OCI-LY7 (cell line): ENCODE results near the gene CACTIN. TPM values are rescaled to one million over a fixed set of nuclear protein-coding genes. Genes with fewer than 3 reads are reported as not detected.
"Not testable (repeated sequence)": the region's sequence is repeated elsewhere in the genome, so short reads cannot be mapped to it uniquely, and the experiment has no call there.

ENCODE experiments used
- BruUV-seq: library from RNA; stranded (reverse); fragments of 400-500 nt; replicated peaks from 2 replicates; lab custom pipeline; 2021; lab: Mats Ljungman, UMichigan
- CTCF ChIA-PET: fragments of 300-600 bp; sonication (Branson Sonifier 250); formaldehyde crosslinking; loops from one replicate; lab custom pipeline; 2022; ENCODE audit warnings: antibody characterized with exemption; ENCODE audit not compliant: unreplicated experiment; lab: Charles Lee
- POLR2A ChIA-PET: fragments of 300-600 bp; sonication (Branson Sonifier 250); formaldehyde crosslinking; loops from one replicate; lab custom pipeline; 2022; ENCODE audit warnings: antibody characterized with exemption; lab: Charles Lee
- DNase-seq: peaks from one replicate; pipeline ENCODE4 v3.0.0-alpha.2; 2015; ENCODE audit warnings: low spot score
- H2AFZ ChIP-seq: fragments of 200-600 bp; sonication (generic), shearing (Covaris generic); 2 replicates; pipeline ENCODE4 v1.6.1; 2014; ENCODE audit warnings: mild to moderate bottlenecking, antibody characterized with exemption, low read length, moderate library complexity
- H3K27ac ChIP-seq: fragments of 200-600 bp; sonication (generic); 2 replicates; pipeline ENCODE4 v1.5.1; 2014; ENCODE audit warnings: mixed run types, low read depth, mild to moderate bottlenecking, moderate library complexity, low read length, inconsistent platforms; ENCODE audit not compliant: poor library complexity, severe bottlenecking
- H3K36me3 ChIP-seq: fragments of 200-600 bp; sonication (generic); 2 replicates; pipeline ENCODE4 v1.6.1; 2014; ENCODE audit warnings: mild to moderate bottlenecking, antibody characterized with exemption, low read length, moderate library complexity, mixed read lengths; ENCODE audit not compliant: insufficient read depth
- H3K4me1 ChIP-seq: fragments of 200-600 bp; sonication (generic); 2 replicates; pipeline ENCODE4 v1.5.1; 2014; ENCODE audit warnings: mild to moderate bottlenecking, low read length; ENCODE audit not compliant: insufficient read depth, poor library complexity, severe bottlenecking
- H3K4me2 ChIP-seq: fragments of 200-600 bp; sonication (generic); 2 replicates; pipeline ENCODE4 v1.6.1; 2014; ENCODE audit warnings: mild to moderate bottlenecking, low read length
- H3K4me3 ChIP-seq: fragments of 200-600 bp; sonication (generic); 2 replicates; pipeline ENCODE4 v1.5.1; 2014; ENCODE audit warnings: mild to moderate bottlenecking, low read depth, low read length; ENCODE audit not compliant: poor library complexity, severe bottlenecking
- H3K79me2 ChIP-seq: fragments of 200-600 bp; sonication (generic); 2 replicates; pipeline ENCODE4 v1.6.1; 2016; ENCODE audit warnings: low read depth, mild to moderate bottlenecking, low read length, moderate library complexity, mixed read lengths; ENCODE audit not compliant: insufficient read depth
- H3K9me2 ChIP-seq: fragments of 200-600 bp; sonication (generic); 2 replicates; pipeline ENCODE4 v1.6.1; 2016; ENCODE audit warnings: mild to moderate bottlenecking, low read length, mixed read lengths; ENCODE audit not compliant: insufficient read depth
- H3K9me3 ChIP-seq: fragments of 200-600 bp; sonication (generic); 2 replicates; pipeline ENCODE4 v1.6.1; 2014; ENCODE audit warnings: mild to moderate bottlenecking, mixed run types, low read length, mixed read lengths
- H4K20me1 ChIP-seq: fragments of 200-600 bp; sonication (generic); 2 replicates; pipeline ENCODE4 v1.6.1; 2014; ENCODE audit warnings: mild to moderate bottlenecking, antibody characterized with exemption, low read length, moderate library complexity, mixed read lengths; ENCODE audit not compliant: insufficient read depth
- CTCF ChIP-seq: fragments of 200-600 bp; sonication (generic); conservative IDR thresholded peaks from 2 replicates; pipeline ENCODE4 v1.5.1; 2014; ENCODE audit warnings: mild to moderate bottlenecking, antibody characterized with exemption, low read length, moderate library complexity, mixed read lengths
- EZH2phosphoT487 ChIP-seq: fragments of 200-600 bp; sonication (generic); IDR thresholded peaks from 2 replicates; pipeline ENCODE4 v1.6.1; 2018; ENCODE audit warnings: low read depth, borderline replicate concordance, mild to moderate bottlenecking, mixed run types, antibody characterized with exemption, low read length, moderate library complexity, mixed read lengths
- intact Hi-C: fragments of 100-400 bp; cut with micrococcal nuclease; formaldehyde crosslinking; loops from one replicate; pipeline ENCODE4 v1.10.0; 2022; ENCODE audit not compliant: unreplicated experiment
- total RNA-seq, 2 experiments: library from RNA; depleted of rRNA in 1 of 2; stranded (reverse); fragments of >200 nt in 1 of 2; shearing (Covaris generic) in 1 of 2; gene quantifications; 2 replicates each; pipeline ENCODE4 v1.2.3, GENCODE V29; 2014 to 2022

The CACTIN gene
- total RNA-seq, 2 experiments from 2014 or later = 34.2 to 35.9 TPM

GRCh38 chr19:3581792-3582191 is 44.8 kb downstream of the CACTIN start:
- H3K79me2 ChIP-seq, H3K4me3 ChIP-seq, H3K4me2 ChIP-seq, intact Hi-C loops, H3K36me3 ChIP-seq, H3K27ac ChIP-seq, H3K4me1 ChIP-seq, H4K20me1 ChIP-seq, H3K9me2 ChIP-seq, DNase-seq, H3K9me3 ChIP-seq, H2AFZ ChIP-seq, BruUV-seq, POLR2A ChIA-PET: not testable (repeated sequence)
- CTCF ChIA-PET = interaction anchor here (0.6 kb wide), 1 partner anchor 305 kb away, joined by 10 read pairs; no protein-coding TSS in a partner anchor

GRCh38 chr19:3580156-3580934 is 46.2 kb downstream of the CACTIN start:
- TF ChIP-seq EZH2phosphoT487 (no peak), CTCF (no peak)
- no peak overlapping the region for H3K27ac ChIP-seq
- no peak overlapping the region for H2AFZ ChIP-seq
- no peaks in the 10 kb centered on the region for H3K9me3 ChIP-seq
- no peak overlapping the region for H3K4me3 ChIP-seq
- no peaks in the 10 kb centered on the region for H3K9me2 ChIP-seq
- H3K4me2 ChIP-seq = no peak overlapping the region
- no peaks in the 10 kb centered on the region for H3K79me2 ChIP-seq
- DNase-seq = no peak
- H3K36me3 ChIP-seq = peaks cover 14% of the 10 kb centered on the region
- POLR2A ChIA-PET = no interaction called here
- H4K20me1 ChIP-seq = no peaks in the 10 kb centered on the region
- intact Hi-C loops = no loop called here
- BruUV-seq = no TSS peak
- no peaks in the 10 kb centered on the region for H3K4me1 ChIP-seq
- CTCF ChIA-PET = no interaction called here

DNA sequence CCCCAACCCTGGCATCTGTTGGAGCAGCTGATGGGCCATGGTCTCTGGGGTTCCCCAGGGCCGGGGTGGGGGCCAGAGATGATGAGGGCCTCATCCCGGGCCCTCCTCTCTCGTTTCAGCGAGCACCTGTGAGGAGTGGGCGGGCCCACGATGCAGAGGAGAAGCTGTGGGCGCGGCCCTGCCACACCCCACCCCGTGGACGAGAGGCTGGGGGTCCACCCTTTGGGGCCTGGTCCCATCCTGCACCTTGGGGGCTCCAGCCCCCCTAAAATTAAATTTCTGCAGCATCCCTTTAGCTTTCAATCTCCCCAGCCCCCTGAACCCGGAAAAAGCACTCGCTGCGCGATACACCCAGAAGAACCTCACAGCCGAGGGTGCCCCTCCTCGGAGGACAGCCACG is 48.2 kb downstream of the CACTIN start:
- Histone ChIP-seq H3K4me1 (no peaks in the 10 kb centered on the region), H3K79me2 (peaks cover under 1% of the 10 kb centered on the region; the same call in 1 of the 2 replicates), H3K9me2 (no peaks in the 10 kb centered on the region), H4K20me1 (no peaks in the 10 kb centered on the region), H3K4me2 (no peak overlapping the region), H3K4me3 (no peak overlapping the region), H2AFZ (no peak overlapping the region), H3K9me3 (no peaks in the 10 kb centered on the region), H3K27ac (no peak overlapping the region), H3K36me3 (peaks cover 25% of the 10 kb centered on the region)
- DNase-seq = no peak
- POLR2A ChIA-PET = interaction anchor here (1.2 kb wide), 1 partner anchor 49 kb away, joined by 3 read pairs; no protein-coding TSS in a partner anchor
- CTCF ChIA-PET = no interaction called here
- TF ChIP-seq CTCF (no peak), EZH2phosphoT487 (no peak)
- BruUV-seq = TSS peak; percentile 78
- intact Hi-C loops = no loop called here
